Transverse colon (tissue), 4 donors: ENCODE results near the gene ARFGAP1. TPM values are rescaled to one million over a fixed set of nuclear protein-coding genes. Genes with fewer than 3 reads are reported as not detected.

Experiments used
- DNase-seq: peaks from one replicate; pipeline ENCODE4 v3.0.0-alpha.2; 2019
- H3K27ac ChIP-seq, 4 donors: fragments of 200-600 bp; sonication (generic); 2 replicates each; pipeline ENCODE4 v1.5.1; 2016 to 2018; ENCODE audit warnings: inconsistent platforms in 4 of 4
- H3K27me3 ChIP-seq: fragments of 200-600 bp; sonication (generic); 2 replicates; pipeline ENCODE4 v1.5.1; 2017; ENCODE audit warnings: inconsistent platforms
- H3K36me3 ChIP-seq, 4 donors: fragments of 200-600 bp; sonication (generic); 2 replicates each; pipeline ENCODE4 v1.5.1; 2017 to 2019; ENCODE audit warnings: inconsistent platforms in 4 of 4
- H3K4me1 ChIP-seq, 4 donors: fragments of 200-600 bp; sonication (generic); 2 replicates each; pipeline ENCODE4 v1.5.1; 2017 to 2020; ENCODE audit warnings: inconsistent platforms in 4 of 4
- H3K4me3 ChIP-seq, 4 donors: fragments of 200-600 bp; sonication (generic); 1 replicate in 1 of 4; 2 replicates in 3 of 4; pipeline versions ENCODE4 v1.5.1 to v1.6.1; 2017 to 2019; ENCODE audit warnings: inconsistent platforms in 4 of 4
- H3K9me3 ChIP-seq, 2 donors: fragments of 200-600 bp; sonication (generic); 2 replicates each; pipeline ENCODE4 v1.5.1; 2017 to 2019; ENCODE audit warnings: inconsistent platforms in 2 of 2
- EP300 ChIP-seq: sonication (generic); formaldehyde crosslinking; IDR thresholded peaks from one replicate; pipeline ENCODE4 v1.6.1; 2017; ENCODE audit warnings: antibody characterized with exemption, low read depth
- POLR2A ChIP-seq: fragments of 450-650 bp; IDR thresholded peaks from one replicate; pipeline ENCODE4 v1.6.1; 2016; ENCODE audit warnings: antibody characterized with exemption, mild to moderate bottlenecking, moderate library complexity
- POLR2AphosphoS5 ChIP-seq, 3 donors: sonication (generic); formaldehyde crosslinking; IDR thresholded peaks; one replicate each; pipeline ENCODE4 v1.6.1; 2016; ENCODE audit warnings: antibody characterized with exemption in 3 of 3
- WGBS, 2 donors: methylation state at CpG; one replicate each; pipeline ENCODE4 v1.1.5; 2018; ENCODE audit warnings: low coverage in 1 of 2; 5-methylcytosine and 5-hydroxymethylcytosine counted together
- in situ Hi-C, 4 donors: fragments of 200-750 bp; cut with MboI; loops; one replicate each; pipeline versions ENCODE4 v1.15.0 to v1.15.1; 2017; ENCODE audit warnings: low sequenced_read_pairs in 3 of 4, low pct_ligation_motif_present in 1 of 4, low pct_unique_long_range_greater_than_20kb in 1 of 4
- intact Hi-C: fragments of 100-400 bp; cut with DNase I; formaldehyde crosslinking; loops from one replicate; pipeline ENCODE4 v1.15.1; 2023; ENCODE audit warnings: low total_unique reads
- total RNA-seq, 4 donors: library from RNA; depleted of rRNA; stranded (reverse); fragments of >200 nt; gene quantifications; one replicate each; pipeline ENCODE4 v1.1.0, GENCODE V29; 2016
- TF ChIP-seq, protein P1 (sequence below), 5 experiments: fragments of 200-600 bp in 3 of 5; fragments of 450-650 bp in 2 of 5; sonication (generic) in 3 of 5; IDR thresholded peaks; 1 replicate in 2 of 5; 2 replicates in 3 of 5; pipeline ENCODE4 v1.5.1; 2016 to 2017; ENCODE audit warnings: antibody characterized with exemption in 5 of 5, inconsistent platforms in 3 of 5, mild to moderate bottlenecking in 2 of 5, moderate library complexity in 1 of 5

Gene ARFGAP1
- total RNA-seq, 4 donors from 2014 or later = 43.8 to 200 (median 74.8) TPM

DNA sequence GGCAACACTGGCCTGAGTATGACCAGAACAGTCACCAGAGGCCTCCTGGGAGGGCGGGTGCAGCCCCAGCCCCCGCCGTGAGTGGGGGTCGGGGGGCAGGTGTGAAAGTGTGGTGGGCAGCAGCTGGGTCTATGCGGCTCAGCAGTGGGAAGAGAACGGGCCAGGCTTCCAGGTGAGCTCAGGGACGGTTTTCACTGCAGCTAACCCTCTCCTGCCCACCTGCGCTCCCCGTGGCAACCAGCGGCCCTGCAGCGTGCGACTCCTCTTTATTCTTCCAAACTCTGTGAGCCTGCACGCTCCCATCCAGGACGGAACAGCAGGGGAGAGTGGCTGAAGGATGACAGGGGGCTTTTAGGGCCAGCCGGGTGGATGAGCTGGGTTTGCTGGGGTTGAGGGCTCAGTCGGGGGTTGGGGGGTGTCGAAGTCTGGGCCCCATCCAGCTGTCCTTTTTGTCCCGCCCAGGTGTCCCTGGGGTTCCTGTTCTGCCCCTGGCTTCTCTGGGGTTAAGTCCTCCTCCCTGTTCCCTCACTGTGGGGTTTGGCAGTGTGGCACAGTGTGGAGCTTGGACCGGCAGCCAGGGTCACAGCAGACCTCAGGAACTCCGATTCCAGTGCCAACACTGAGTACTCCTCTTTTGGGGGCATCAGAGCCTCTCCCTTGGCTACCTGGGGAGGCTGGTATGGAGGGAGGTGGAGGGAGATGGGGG, 37.8 kb upstream of the ARFGAP1 start:
- peak; percentile 19 for DNase-seq
- Histone ChIP-seq H3K36me3 (no peaks in the 10 kb centered on the region), H3K9me3 (no peaks in the 10 kb centered on the region), H3K4me1 (peaks cover 0 to 5% (median 0%) of the 10 kb centered on the region in 4 donors), H3K4me3 (no peak overlapping the region), H3K27ac (no peak overlapping the region), H3K27me3 (peaks cover 40% of the 10 kb centered on the region)
- intact Hi-C loops = no loop called here
- 10 to 14% methylated on average over 4 to 20 of the region's 20 CpGs for WGBS, 2 donors
- TF ChIP-seq, protein P1, sequence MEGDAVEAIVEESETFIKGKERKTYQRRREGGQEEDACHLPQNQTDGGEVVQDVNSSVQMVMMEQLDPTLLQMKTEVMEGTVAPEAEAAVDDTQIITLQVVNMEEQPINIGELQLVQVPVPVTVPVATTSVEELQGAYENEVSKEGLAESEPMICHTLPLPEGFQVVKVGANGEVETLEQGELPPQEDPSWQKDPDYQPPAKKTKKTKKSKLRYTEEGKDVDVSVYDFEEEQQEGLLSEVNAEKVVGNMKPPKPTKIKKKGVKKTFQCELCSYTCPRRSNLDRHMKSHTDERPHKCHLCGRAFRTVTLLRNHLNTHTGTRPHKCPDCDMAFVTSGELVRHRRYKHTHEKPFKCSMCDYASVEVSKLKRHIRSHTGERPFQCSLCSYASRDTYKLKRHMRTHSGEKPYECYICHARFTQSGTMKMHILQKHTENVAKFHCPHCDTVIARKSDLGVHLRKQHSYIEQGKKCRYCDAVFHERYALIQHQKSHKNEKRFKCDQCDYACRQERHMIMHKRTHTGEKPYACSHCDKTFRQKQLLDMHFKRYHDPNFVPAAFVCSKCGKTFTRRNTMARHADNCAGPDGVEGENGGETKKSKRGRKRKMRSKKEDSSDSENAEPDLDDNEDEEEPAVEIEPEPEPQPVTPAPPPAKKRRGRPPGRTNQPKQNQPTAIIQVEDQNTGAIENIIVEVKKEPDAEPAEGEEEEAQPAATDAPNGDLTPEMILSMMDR (IDR thresholded peaks at IDR 0.05) = peak in 4 of 5 experiments; percentile 30 to 42 (median 32)
- TF ChIP-seq EP300 = no peak
- in situ Hi-C loops = no loop called here

DNA sequence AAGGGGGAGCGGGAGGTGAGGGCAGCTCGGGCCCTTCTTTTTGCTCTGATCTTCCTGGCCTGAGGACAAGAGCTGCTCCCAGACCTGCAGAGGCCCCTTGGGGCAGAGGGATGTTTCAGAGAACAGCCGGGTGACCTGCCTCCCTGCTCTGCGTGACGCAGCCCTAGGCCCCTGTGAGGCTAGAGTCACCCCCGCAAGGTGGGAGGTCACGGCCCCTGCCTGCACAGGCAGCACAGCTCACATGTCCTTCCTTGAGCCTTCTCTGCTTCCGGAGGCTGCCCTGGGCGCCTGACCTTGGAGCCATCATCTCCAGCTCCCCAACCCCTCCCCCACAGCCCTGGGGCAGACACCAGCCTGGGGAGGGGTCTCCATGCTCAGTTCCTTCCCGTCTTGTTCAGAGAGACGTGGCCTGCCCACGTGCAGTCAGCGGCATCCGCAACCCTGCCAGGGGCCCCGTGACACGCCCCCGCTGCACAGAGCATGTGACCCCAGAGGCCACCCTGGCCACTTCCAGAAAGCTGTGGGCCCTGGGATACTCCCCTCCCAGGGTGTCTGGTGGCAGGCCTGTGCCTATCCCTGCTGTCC, 37.1 kb upstream of the ARFGAP1 start, which contains the start of gene BIRC7:
Gene BIRC7, plus strand, starts transcription at position 507 of the 585 bp plus-strand sequence. CDS start 192 bp downstream, outside the sequence.
- WGBS, 2 donors = 41% methylated on average over 13 of the region's 17 CpGs; no CpG with 5 or more reads in 1 of the 2 donors
- Histone ChIP-seq H3K27ac (no peak within 1 kb of the TSS), H3K4me3 (no peak within 1 kb of the TSS), H3K36me3 (no peaks in the 10 kb centered on the region), H3K9me3 (no peaks in the 10 kb centered on the region), H3K4me1 (peaks cover 0 to 5% (median 0%) of the 10 kb centered on the region in 4 donors), H3K27me3 (peaks cover 39% of the 10 kb centered on the region)
- no peak for DNase-seq
- no peak for TF ChIP-seq POLR2AphosphoS5 (IDR thresholded peaks at IDR 0.05)
- intact Hi-C loops (no loop called here), in situ Hi-C loops (no loop called here)

DNA sequence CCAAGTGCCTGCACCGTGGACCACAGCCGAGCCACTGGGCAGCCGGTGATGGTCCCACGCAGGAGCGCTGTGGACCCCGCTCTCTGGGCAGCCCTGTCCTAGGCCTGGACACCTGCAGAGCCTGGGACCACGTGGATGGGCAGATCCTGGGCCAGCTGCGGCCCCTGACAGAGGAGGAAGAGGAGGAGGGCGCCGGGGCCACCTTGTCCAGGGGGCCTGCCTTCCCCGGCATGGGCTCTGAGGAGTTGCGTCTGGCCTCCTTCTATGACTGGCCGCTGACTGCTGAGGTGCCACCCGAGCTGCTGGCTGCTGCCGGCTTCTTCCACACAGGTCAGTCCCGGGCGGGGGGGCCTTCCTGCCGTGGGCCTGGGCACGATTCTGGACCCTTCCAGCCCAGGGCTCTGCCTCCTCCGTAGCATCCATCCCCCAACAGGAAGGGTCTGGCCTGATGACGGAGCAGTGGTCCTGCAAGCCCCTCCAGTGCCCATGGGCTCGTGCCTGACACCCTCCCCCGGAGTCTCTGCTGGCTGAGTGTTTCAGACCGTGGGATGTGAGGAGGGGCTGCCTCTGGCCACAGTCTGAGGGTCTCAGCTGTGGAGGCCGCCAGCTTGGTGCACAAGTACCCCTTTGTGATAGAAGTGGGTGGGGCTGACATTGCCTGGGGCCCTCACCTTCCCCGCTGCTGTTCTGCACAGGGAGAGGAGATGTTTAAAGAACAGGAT, 36.3 kb upstream of the ARFGAP1 start:
- in situ Hi-C loops = no loop called here
- H3K4me1 ChIP-seq = peaks cover 0 to 5% (median 0%) of the 10 kb centered on the region in 4 donors
- TF ChIP-seq EP300 (no peak), POLR2A (no peak), POLR2AphosphoS5 (IDR thresholded peaks at IDR 0.05) (no peak)
- TF ChIP-seq, protein P1 (IDR thresholded peaks at IDR 0.05) = no peak
- intact Hi-C loops = no loop called here
- H3K4me3 ChIP-seq = no peak overlapping the region
- DNase-seq = no peak
- no peaks in the 10 kb centered on the region for H3K9me3 ChIP-seq
- H3K36me3 ChIP-seq = no peaks in the 10 kb centered on the region
- WGBS, 2 donors = 75% methylated on average over 18 of the region's 26 CpGs; no CpG with 5 or more reads in 1 of the 2 donors
- H3K27ac ChIP-seq = no peak overlapping the region
- H3K27me3 ChIP-seq = peaks cover 37% of the 10 kb centered on the region

DNA sequence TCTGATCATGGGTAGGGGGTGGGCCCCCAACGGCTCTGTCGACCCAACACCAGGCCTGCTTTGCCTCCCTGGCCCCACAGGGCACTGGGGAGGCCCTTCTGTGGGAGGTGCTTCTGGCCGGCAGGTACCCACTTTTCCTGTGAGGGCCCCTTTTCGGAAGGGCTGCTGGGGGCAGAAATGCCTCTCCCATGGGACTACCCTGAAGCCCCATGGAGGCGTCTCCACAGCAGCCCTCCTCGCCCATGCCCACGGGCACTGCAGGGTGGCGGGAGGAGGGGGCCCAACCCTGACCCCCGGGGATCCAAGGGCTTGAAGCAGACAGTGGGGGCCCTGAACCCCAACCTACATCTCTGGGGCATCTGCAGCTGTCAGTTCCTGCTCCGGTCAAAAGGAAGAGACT, 34.6 kb upstream of the ARFGAP1 start:
- H3K27me3 ChIP-seq = peaks cover 23% of the 10 kb centered on the region
- H3K4me3 ChIP-seq = no peak overlapping the region
- H3K27ac ChIP-seq = no peak overlapping the region
- in situ Hi-C loops (no loop called here), intact Hi-C loops (no loop called here)
- H3K36me3 ChIP-seq = no peaks in the 10 kb centered on the region
- DNase-seq = no peak
- H3K9me3 ChIP-seq = no peaks in the 10 kb centered on the region
- no peak for TF ChIP-seq EP300
- no peak for TF ChIP-seq POLR2AphosphoS5 (IDR thresholded peaks at IDR 0.05)
- TF ChIP-seq, protein P1 (IDR thresholded peaks at IDR 0.05) = no peak
- TF ChIP-seq POLR2A = no peak
- H3K4me1 ChIP-seq = no peaks in the 10 kb centered on the region
- 61% methylated on average over 2 of the region's 10 CpGs; no CpG with 5 or more reads in 1 of the 2 donors for WGBS, 2 donors
